D721Med (cell line): Measurements from ENCODE around the gene PRSS57.

Experiments used
- DNase-seq: peaks from one replicate; pipeline ENCODE4 v3.0.0; 2011; ENCODE audit warnings: low spot score; ENCODE audit not compliant: insufficient read length
- FAIRE-seq: peaks from 2 replicates; lab custom pipeline; 2011; peaks lifted over from hg19 to GRCh38; lab: Jason Lieb, UNC
- CTCF ChIP-seq: IDR thresholded peaks from 2 replicates; pipeline ENCODE4 v1.5.1; 2012; ENCODE audit warnings: mild to moderate bottlenecking, control low read depth; ENCODE audit not compliant: insufficient read depth; ENCODE audit errors: missing control alignments

The PRSS57 gene

GRCh38 chr19:651991-652390 lies 43.3 kb downstream of the PRSS57 start:
- FAIRE-seq (no peak), DNase-seq (no peak)
- no peak for TF ChIP-seq CTCF

GRCh38 chr19:651114-651818 lies 44.0 kb downstream of the PRSS57 start:
- no peak for TF ChIP-seq CTCF
- DNase-seq (no peak), FAIRE-seq (no peak)

GRCh38 chr19:650121-650520 lies 45.1 kb downstream of the PRSS57 start:
- no peak for TF ChIP-seq CTCF
- DNase-seq (no peak), FAIRE-seq (no peak)

GRCh38 chr19:648904-649801 lies 46.1 kb downstream of the PRSS57 start:
- no peak for FAIRE-seq
- TF ChIP-seq CTCF: no peak
- DNase-seq: no peak

GRCh38 chr19:648305-648704 lies 46.9 kb downstream of the PRSS57 start:
- DNase-seq: no peak
- TF ChIP-seq CTCF: no peak
- FAIRE-seq: no peak

GRCh38 chr19:647566-648284 lies 47.5 kb downstream of the PRSS57 start:
- DNase-seq (no peak), FAIRE-seq (no peak)
- TF ChIP-seq CTCF: no peak
